Panc1 (cell line): ENCODE results near the gene CFAP20DC. TPM values are rescaled to one million over a fixed set of nuclear protein-coding genes. Genes with fewer than 3 reads are reported as not detected.

Source experiments
- ATAC-seq: fragments of 200-7000 bp; cut with Tn5 transposase; 2 replicates; pipeline ENCODE4 v1.9.1; 2020; ENCODE audit warnings: mild to moderate bottlenecking, moderate library complexity
- BruUV-seq: library from RNA; stranded (reverse); fragments of 400-500 nt; replicated peaks from 2 replicates; lab custom pipeline; 2021; lab: Mats Ljungman, UMichigan
- CTCF ChIA-PET: fragments of 300-600 bp; sonication (Branson Sonifier 250); formaldehyde crosslinking; loops from one replicate; lab custom pipeline; 2022; ENCODE audit warnings: antibody characterized with exemption; lab: Charles Lee
- POLR2A ChIA-PET: fragments of 300-600 bp; sonication (Branson Sonifier 250); formaldehyde crosslinking; loops from one replicate; lab custom pipeline; 2022; ENCODE audit warnings: antibody characterized with exemption; lab: Charles Lee
- DNase-seq: peaks from one replicate; pipeline ENCODE4 v3.0.0-alpha.2; 2010; ENCODE audit warnings: low read depth, low spot score
- H3K27ac ChIP-seq: 2 replicates; pipeline ENCODE4 v1.5.1; 2011; ENCODE audit warnings: mild to moderate bottlenecking, low read length, inconsistent platforms
- H3K27me3 ChIP-seq: fragments of 200-500 bp; sonication (Bioruptor generic); 2 replicates; pipeline ENCODE4 v1.6.0; 2014; ENCODE audit warnings: low read length, inconsistent platforms; ENCODE audit not compliant: control insufficient read depth, insufficient read depth
- H3K36me3 ChIP-seq: fragments of 200-500 bp; sonication (Bioruptor generic); 2 replicates; pipeline ENCODE4 v1.5.1; 2014; ENCODE audit warnings: inconsistent platforms, mild to moderate bottlenecking, low read length, moderate library complexity; ENCODE audit not compliant: control insufficient read depth, insufficient read depth
- H3K4me1 ChIP-seq: 2 replicates; pipeline ENCODE4 v1.5.1; 2011; ENCODE audit warnings: inconsistent platforms, mild to moderate bottlenecking, low read length, moderate library complexity; ENCODE audit not compliant: control insufficient read depth, insufficient read depth
- H3K4me3 ChIP-seq, 2 experiments: 2 replicates each; pipeline ENCODE4 v1.5.1; 2011 to 2012; ENCODE audit warnings: low read depth in 2 of 2, low read length in 2 of 2, mild to moderate bottlenecking in 2 of 2, inconsistent platforms in 1 of 2, moderate library complexity in 1 of 2
- H3K9me3 ChIP-seq: fragments of 200-500 bp; sonication (Bioruptor generic); 2 replicates; pipeline ENCODE4 v1.5.1; 2014; ENCODE audit warnings: low read depth, mild to moderate bottlenecking, inconsistent platforms, low read length, moderate library complexity; ENCODE audit not compliant: control insufficient read depth, insufficient read depth
- CTCF ChIP-seq: fragments of 450-650 bp; IDR thresholded peaks from 2 replicates; pipeline ENCODE4 v1.5.1; 2017; ENCODE audit warnings: mild to moderate bottlenecking
- POLR2AphosphoS5 ChIP-seq: IDR thresholded peaks from 2 replicates; pipeline ENCODE4 v1.6.1; 2012; ENCODE audit warnings: mild to moderate bottlenecking, low read depth, low read length, moderate library complexity
- REST ChIP-seq, 2 experiments: IDR thresholded peaks; 2 replicates each; pipeline ENCODE4 v1.6.1; 2011 to 2012; ENCODE audit warnings: low read depth in 2 of 2, control low read depth in 1 of 2, low read length in 1 of 2, mild to moderate bottlenecking in 1 of 2, moderate library complexity in 1 of 2; ENCODE audit not compliant: insufficient read depth in 1 of 2
- SIN3A ChIP-seq: IDR thresholded peaks from 2 replicates; pipeline ENCODE4 v1.6.1; 2012; ENCODE audit warnings: low read depth, mild to moderate bottlenecking, low read length, moderate library complexity, borderline replicate concordance; ENCODE audit not compliant: insufficient read depth
- TCF7L2 ChIP-seq: IDR thresholded peaks from 2 replicates; pipeline ENCODE4 v1.6.1; 2011; ENCODE audit warnings: mild to moderate bottlenecking, low read depth, low read length, inconsistent platforms
- in situ Hi-C: cut with HindIII; loops from 2 replicates; pipeline ENCODE4 v1.10.0; 2016; ENCODE audit warnings: low sequenced_read_pairs, low pct_unique_long_range_greater_than_20kb
- intact Hi-C: fragments of 100-400 bp; cut with micrococcal nuclease; formaldehyde crosslinking; loops from one replicate; pipeline ENCODE4 v1.10.0; 2022; ENCODE audit not compliant: unreplicated experiment
- total RNA-seq: library from RNA; stranded (reverse); gene quantifications from one replicate; pipeline ENCODE4 v1.2.1, GENCODE V29; 2021; ENCODE audit not compliant: unreplicated experiment

Gene CFAP20DC
- total RNA-seq, 1 experiment from 2014 or later, result 4.0 TPM

GRCh38 chr3:58996730-58997129 is 53.1 kb downstream of the CFAP20DC start:
- Histone ChIP-seq H3K27ac (no peak overlapping the region), H3K36me3 (no peaks in the 10 kb centered on the region), H3K4me3 (no peak overlapping the region), H3K27me3 (no peaks in the 10 kb centered on the region), H3K4me1 (no peaks in the 10 kb centered on the region), H3K9me3 (no peaks in the 10 kb centered on the region)
- ATAC-seq (no peak), DNase-seq (no peak)
- BruUV-seq, result no TSS peak
- ChIA-PET CTCF (no interaction called here), POLR2A (interaction anchor here (0.6 kb wide), 1 partner anchor 53 kb away, joined by 5 read pairs; the partner anchor contains the start of gene CFAP20DC)
- TF ChIP-seq CTCF (no peak), POLR2AphosphoS5 (no peak), REST (IDR thresholded peaks at IDR 0.05; ENCODE audit: insufficient read depth in 1 of 2, low read depth in 2 of 2, low read length in 1 of 2) (no peak), TCF7L2 (no peak), SIN3A (no peak)
- intact Hi-C loops (no loop called here), in situ Hi-C loops (no loop called here)

- BruUV-seq, result no TSS peak
- ATAC-seq (peak; percentile 65; the same call in 1 of the 2 replicates), DNase-seq (no peak)
- intact Hi-C loops, result loop anchor here (2.0 kb wide), 1 partner anchor 58 kb away; no protein-coding TSS in a partner anchor
- H3K4me1 ChIP-seq, result no peaks in the 10 kb centered on the region
- no peaks in the 10 kb centered on the region for H3K9me3 ChIP-seq
- POLR2A ChIA-PET, result no interaction called here
- no peaks in the 10 kb centered on the region for H3K27me3 ChIP-seq
- TF ChIP-seq CTCF (peak; percentile 69; the same call in 1 of the 2 replicates), TCF7L2 (no peak)
- H3K36me3 ChIP-seq, result no peaks in the 10 kb centered on the region
- CTCF ChIA-PET, result interaction anchor here (0.7 to 1.1 kb wide), 2 partner anchors 58 to 495 kb away, joined by 3 to 4 read pairs; no protein-coding TSS in a partner anchor
- H3K4me3 ChIP-seq, result no peak overlapping the region
- no peak overlapping the region for H3K27ac ChIP-seq
- in situ Hi-C loops, result no loop called here
These were observed 55.0 kb downstream of the CFAP20DC start for GRCh38 chr3:58994746-58995330.
